ENCODE data around the gene LCN9.

- TF ChIP-seq POLR2A (IDR thresholded peaks at IDR 0.05; ENCODE audit: low read depth, low read length) (no peak), POLR2AphosphoS5 (IDR thresholded peaks at IDR 0.05; ENCODE audit: low read depth, low read length) (no peak), TAF1 (IDR thresholded peaks at IDR 0.05; ENCODE audit: borderline replicate concordance, low read depth, low read length) (no peak)
Measured at GRCh38 chr9:135711391-135711790, 48.3 kb downstream of the LCN9 start.

Measured in GM12892 (cell line).